OCI-LY7 (cell line): Measurements from ENCODE around the gene SIRPA. TPM values are rescaled to one million over a fixed set of nuclear protein-coding genes. Genes with fewer than 3 reads are reported as not detected.

Experiments
- BruUV-seq: library from RNA; stranded (reverse); fragments of 400-500 nt; replicated peaks from 2 replicates; lab custom pipeline; 2021; lab: Mats Ljungman, UMichigan
- CTCF ChIA-PET: fragments of 300-600 bp; sonication (Branson Sonifier 250); formaldehyde crosslinking; loops from one replicate; lab custom pipeline; 2022; ENCODE audit warnings: antibody characterized with exemption; ENCODE audit not compliant: unreplicated experiment; lab: Charles Lee
- POLR2A ChIA-PET: fragments of 300-600 bp; sonication (Branson Sonifier 250); formaldehyde crosslinking; loops from one replicate; lab custom pipeline; 2022; ENCODE audit warnings: antibody characterized with exemption; lab: Charles Lee
- DNase-seq: peaks from one replicate; pipeline ENCODE4 v3.0.0-alpha.2; 2015; ENCODE audit warnings: low spot score
- H2AFZ ChIP-seq: fragments of 200-600 bp; sonication (generic), shearing (Covaris generic); 2 replicates; pipeline ENCODE4 v1.6.1; 2014; ENCODE audit warnings: mild to moderate bottlenecking, antibody characterized with exemption, low read length, moderate library complexity
- H3K27ac ChIP-seq: fragments of 200-600 bp; sonication (generic); 2 replicates; pipeline ENCODE4 v1.5.1; 2014; ENCODE audit warnings: mixed run types, low read depth, mild to moderate bottlenecking, moderate library complexity, low read length, inconsistent platforms; ENCODE audit not compliant: poor library complexity, severe bottlenecking
- H3K36me3 ChIP-seq: fragments of 200-600 bp; sonication (generic); 2 replicates; pipeline ENCODE4 v1.6.1; 2014; ENCODE audit warnings: mild to moderate bottlenecking, antibody characterized with exemption, low read length, moderate library complexity, mixed read lengths; ENCODE audit not compliant: insufficient read depth
- H3K4me1 ChIP-seq: fragments of 200-600 bp; sonication (generic); 2 replicates; pipeline ENCODE4 v1.5.1; 2014; ENCODE audit warnings: mild to moderate bottlenecking, low read length; ENCODE audit not compliant: insufficient read depth, poor library complexity, severe bottlenecking
- H3K4me2 ChIP-seq: fragments of 200-600 bp; sonication (generic); 2 replicates; pipeline ENCODE4 v1.6.1; 2014; ENCODE audit warnings: mild to moderate bottlenecking, low read length
- H3K4me3 ChIP-seq: fragments of 200-600 bp; sonication (generic); 2 replicates; pipeline ENCODE4 v1.5.1; 2014; ENCODE audit warnings: mild to moderate bottlenecking, low read depth, low read length; ENCODE audit not compliant: poor library complexity, severe bottlenecking
- H3K79me2 ChIP-seq: fragments of 200-600 bp; sonication (generic); 2 replicates; pipeline ENCODE4 v1.6.1; 2016; ENCODE audit warnings: low read depth, mild to moderate bottlenecking, low read length, moderate library complexity, mixed read lengths; ENCODE audit not compliant: insufficient read depth
- H3K9me2 ChIP-seq: fragments of 200-600 bp; sonication (generic); 2 replicates; pipeline ENCODE4 v1.6.1; 2016; ENCODE audit warnings: mild to moderate bottlenecking, low read length, mixed read lengths; ENCODE audit not compliant: insufficient read depth
- H3K9me3 ChIP-seq: fragments of 200-600 bp; sonication (generic); 2 replicates; pipeline ENCODE4 v1.6.1; 2014; ENCODE audit warnings: mild to moderate bottlenecking, mixed run types, low read length, mixed read lengths
- H4K20me1 ChIP-seq: fragments of 200-600 bp; sonication (generic); 2 replicates; pipeline ENCODE4 v1.6.1; 2014; ENCODE audit warnings: mild to moderate bottlenecking, antibody characterized with exemption, low read length, moderate library complexity, mixed read lengths; ENCODE audit not compliant: insufficient read depth
- CTCF ChIP-seq: fragments of 200-600 bp; sonication (generic); conservative IDR thresholded peaks from 2 replicates; pipeline ENCODE4 v1.5.1; 2014; ENCODE audit warnings: mild to moderate bottlenecking, antibody characterized with exemption, low read length, moderate library complexity, mixed read lengths
- EZH2phosphoT487 ChIP-seq: fragments of 200-600 bp; sonication (generic); IDR thresholded peaks from 2 replicates; pipeline ENCODE4 v1.6.1; 2018; ENCODE audit warnings: low read depth, borderline replicate concordance, mild to moderate bottlenecking, mixed run types, antibody characterized with exemption, low read length, moderate library complexity, mixed read lengths
- intact Hi-C: fragments of 100-400 bp; cut with micrococcal nuclease; formaldehyde crosslinking; loops from one replicate; pipeline ENCODE4 v1.10.0; 2022; ENCODE audit not compliant: unreplicated experiment
- total RNA-seq, 2 experiments: library from RNA; depleted of rRNA in 1 of 2; stranded (reverse); fragments of >200 nt in 1 of 2; shearing (Covaris generic) in 1 of 2; gene quantifications; 2 replicates each; pipeline ENCODE4 v1.2.3, GENCODE V29; 2014 to 2022

The SIRPA gene
- total RNA-seq, 2 experiments from 2014 or later: not detected

- Histone ChIP-seq H3K79me2 (no peaks in the 10 kb centered on the region), H3K4me1 (no peaks in the 10 kb centered on the region), H3K9me2 (no peaks in the 10 kb centered on the region), H3K27ac (no peak overlapping the region), H3K9me3 (no peaks in the 10 kb centered on the region), H2AFZ (no peak overlapping the region), H3K4me3 (no peak overlapping the region), H4K20me1 (no peaks in the 10 kb centered on the region), H3K36me3 (no peaks in the 10 kb centered on the region), H3K4me2 (no peak overlapping the region)
- intact Hi-C loops: no loop called here
- TF ChIP-seq CTCF: no peak
- no peak for TF ChIP-seq EZH2phosphoT487
- ChIA-PET POLR2A (no interaction called here), CTCF (no interaction called here)
- no TSS peak for BruUV-seq
- no peak for DNase-seq
These were observed 78.6 kb downstream of the SIRPA start for GRCh38 chr20:1973601-1974440.

GRCh38 chr20:1975291-1975690 is 80.1 kb downstream of the SIRPA start:
- intact Hi-C loops: no loop called here
- Histone ChIP-seq H3K4me1 (no peaks in the 10 kb centered on the region), H3K9me3 (no peaks in the 10 kb centered on the region), H2AFZ (no peak overlapping the region), H3K4me2 (no peak overlapping the region), H3K36me3 (no peaks in the 10 kb centered on the region), H4K20me1 (no peaks in the 10 kb centered on the region), H3K79me2 (no peaks in the 10 kb centered on the region), H3K27ac (no peak overlapping the region), H3K4me3 (no peak overlapping the region), H3K9me2 (no peaks in the 10 kb centered on the region)
- POLR2A ChIA-PET: no interaction called here
- no peak for TF ChIP-seq EZH2phosphoT487
- no peak for TF ChIP-seq CTCF
- no peak for DNase-seq
- no TSS peak for BruUV-seq
- CTCF ChIA-PET: no interaction called here

DNA sequence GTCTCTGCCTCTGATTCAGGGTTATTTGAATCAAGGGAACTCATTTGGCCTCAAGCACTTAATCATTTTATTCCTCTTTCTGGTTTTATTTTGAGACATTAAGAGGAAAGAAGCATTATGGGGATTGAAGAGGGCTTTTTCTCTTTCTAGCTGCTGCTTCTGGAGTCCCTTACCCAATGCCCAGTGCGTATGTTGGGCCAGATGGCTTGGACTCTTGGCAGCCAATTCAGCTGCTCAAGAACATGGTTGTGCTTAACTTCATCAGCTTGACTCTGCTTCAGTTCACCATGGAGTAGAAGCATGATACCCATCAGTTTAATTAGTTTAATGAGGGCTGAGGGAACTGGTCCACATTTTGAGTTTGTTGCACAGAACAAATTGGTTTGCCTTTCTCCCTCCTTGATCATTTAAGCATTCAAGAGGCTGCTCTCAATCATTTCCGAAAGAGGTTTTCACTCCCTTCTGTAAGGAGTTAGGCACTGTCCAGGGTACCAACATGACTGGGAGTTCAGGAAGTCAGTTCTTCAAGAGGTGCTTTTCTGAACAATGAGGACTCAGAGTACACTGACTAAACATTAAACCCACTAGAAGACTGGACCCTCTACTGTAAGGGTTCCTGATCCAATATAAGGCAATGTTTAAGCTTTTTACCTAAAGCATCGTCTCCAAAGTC is 84.0 kb downstream of the SIRPA start:
- Histone ChIP-seq H3K4me3 (no peak overlapping the region), H3K79me2 (no peaks in the 10 kb centered on the region), H3K9me2 (no peaks in the 10 kb centered on the region), H4K20me1 (no peaks in the 10 kb centered on the region), H3K9me3 (no peaks in the 10 kb centered on the region), H3K4me2 (no peak overlapping the region), H3K36me3 (no peaks in the 10 kb centered on the region), H3K27ac (no peak overlapping the region), H2AFZ (no peak overlapping the region), H3K4me1 (no peaks in the 10 kb centered on the region)
- TF ChIP-seq EZH2phosphoT487: no peak
- no peak for TF ChIP-seq CTCF
- intact Hi-C loops: no loop called here
- no TSS peak for BruUV-seq
- ChIA-PET POLR2A (no interaction called here), CTCF (no interaction called here)
- no peak for DNase-seq
